Left lung (tissue), 10 donors: ENCODE measurements around the gene MTHFSD. TPM values are rescaled to one million over a fixed set of nuclear protein-coding genes. Genes with fewer than 3 reads are reported as not detected.

Experiments
- ATAC-seq: fragments of 200-7000 bp; cut with Tn5 transposase; one replicate; pipeline ENCODE4 v1.9.1; 2020; ENCODE audit warnings: moderate library complexity
- DNase-seq, 4 donors: peaks; one replicate each; pipeline ENCODE4 v3.0.0-alpha.2; 2013 to 2020
- H3K27ac ChIP-seq, 2 donors: fragments of 200-600 bp; sonication (generic) in 1 of 2; one replicate each; pipeline versions ENCODE4 v1.5.0 to v1.8.0; 2020 to 2021
- H3K27me3 ChIP-seq, 2 donors: fragments of 200-600 bp; sonication (generic) in 1 of 2; one replicate each; pipeline versions ENCODE4 v1.5.0 to v1.8.0; 2020 to 2021
- H3K36me3 ChIP-seq, 2 donors: fragments of 200-600 bp; sonication (generic) in 1 of 2; one replicate each; pipeline versions ENCODE4 v1.5.0 to v1.8.0; 2020 to 2021
- H3K4me1 ChIP-seq, 2 donors: fragments of 200-600 bp; one replicate each; pipeline ENCODE4 v1.8.0; 2021
- H3K4me3 ChIP-seq, 2 donors: fragments of 200-600 bp; sonication (generic) in 1 of 2; one replicate each; pipeline versions ENCODE4 v1.5.0 to v1.8.0; 2020 to 2021; ENCODE audit warnings: mild to moderate bottlenecking in 1 of 2
- H3K9me3 ChIP-seq, 2 donors: fragments of 200-600 bp; sonication (generic) in 1 of 2; one replicate each; pipeline versions ENCODE4 v1.5.0 to v1.8.0; 2020 to 2021
- CTCF ChIP-seq, 2 donors: fragments of 200-600 bp; sonication (generic) in 1 of 2; IDR thresholded peaks; one replicate each; pipeline versions ENCODE4 v1.5.0 to v1.8.0; 2021; ENCODE audit warnings: antibody characterized with exemption in 2 of 2
- intact Hi-C, 2 donors: fragments of 100-400 bp; cut with DNase I; formaldehyde crosslinking; loops; one replicate each; pipeline versions ENCODE4 v1.11.2 to v1.14.2; 2022
- polyA plus RNA-seq, 6 donors: library from polyadenylated mRNA; unstranded; fragments of 120-200 nt; gene quantifications; one replicate each; pipeline ENCODE4 v1.2.1, GENCODE V29; 2013; ENCODE audit not compliant: insufficient read length in 6 of 6
- total RNA-seq, 2 donors: library from RNA; stranded (reverse); fragmentation: NEBNext Ultra II Directional; extraction: Animal tissue kit (Norgen Biotek cat#: 25700); gene quantifications; one replicate each; pipeline ENCODE4 v1.2.1, GENCODE V29; 2021
- donor health status: DM: no; HTN: yes; CAD: no.
- donor health status: DM: no; HTN: no; CAD: no.

The MTHFSD gene
- total and polyA plus RNA-seq, 8 donors = 19.7 to 32.5 (median 28.5) TPM

- Histone ChIP-seq H3K4me1 (peaks cover 5 to 10% of the 10 kb centered on the region in 2 donors), H3K9me3 (no peaks in the 10 kb centered on the region), H3K36me3 (peaks cover 0 to 66% of the 10 kb centered on the region in 2 donors), H3K27me3 (no peaks in the 10 kb centered on the region), H3K27ac (no peak overlapping the region), H3K4me3 (no peak overlapping the region)
- ATAC-seq (no peak), DNase-seq (peak in 1 of 4 donors; percentile 43)
- intact Hi-C loops = no loop called here
- no peak for TF ChIP-seq CTCF (IDR thresholded peaks at IDR 0.05)
Observed at GRCh38 chr16:86549893-86550190, 5.2 kb downstream of the MTHFSD start.

DNA sequence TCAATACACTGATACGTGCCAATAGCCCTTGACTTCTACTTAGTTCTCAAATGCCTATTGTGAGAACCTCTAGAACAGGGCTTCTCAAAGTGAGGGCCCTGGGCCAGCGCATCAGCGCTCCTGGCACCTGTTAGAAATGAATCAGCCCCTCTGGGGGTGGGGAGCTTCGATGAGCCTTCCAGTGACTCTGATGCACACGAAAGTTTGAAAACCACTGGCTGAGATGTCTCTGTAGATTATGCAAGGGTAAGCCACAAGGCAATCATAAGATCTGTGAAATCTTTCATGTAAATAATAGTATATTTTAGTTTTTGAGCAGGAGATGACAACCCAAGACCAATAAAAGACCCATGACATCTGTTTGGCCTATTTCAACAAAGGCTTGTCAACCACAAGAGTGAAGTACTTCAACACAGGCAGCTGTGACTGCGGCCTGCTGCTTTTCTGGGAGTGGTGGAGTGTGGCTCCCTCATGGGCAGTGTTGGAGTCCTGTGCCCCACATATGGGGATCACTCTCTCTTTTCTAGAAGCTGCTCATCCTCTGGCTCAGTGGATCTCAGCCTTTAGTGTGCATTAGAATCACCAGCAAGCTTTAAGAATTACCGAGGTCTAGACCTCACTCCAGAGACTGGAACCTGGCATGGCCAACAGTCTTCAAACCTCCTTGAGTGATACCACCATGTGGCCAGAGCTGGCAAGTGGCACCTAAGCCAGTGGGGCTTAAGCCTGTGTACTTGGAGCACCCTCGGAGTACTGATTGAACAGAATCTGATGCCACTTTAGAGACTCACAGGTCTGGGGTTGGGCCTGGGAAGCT is 5.8 kb downstream of the MTHFSD start:
- H3K27ac ChIP-seq = no peak overlapping the region
- no peak for TF ChIP-seq CTCF (IDR thresholded peaks at IDR 0.05)
- H3K36me3 ChIP-seq = peaks cover 0 to 70% of the 10 kb centered on the region in 2 donors
- peaks cover 3 to 7% of the 10 kb centered on the region in 2 donors for H3K4me1 ChIP-seq
- H3K27me3 ChIP-seq = no peaks in the 10 kb centered on the region
- DNase-seq = peak in 1 of 4 donors; percentile 24
- no peak for ATAC-seq
- H3K4me3 ChIP-seq = no peak overlapping the region
- intact Hi-C loops = no loop called here
- H3K9me3 ChIP-seq = no peaks in the 10 kb centered on the region

DNA sequence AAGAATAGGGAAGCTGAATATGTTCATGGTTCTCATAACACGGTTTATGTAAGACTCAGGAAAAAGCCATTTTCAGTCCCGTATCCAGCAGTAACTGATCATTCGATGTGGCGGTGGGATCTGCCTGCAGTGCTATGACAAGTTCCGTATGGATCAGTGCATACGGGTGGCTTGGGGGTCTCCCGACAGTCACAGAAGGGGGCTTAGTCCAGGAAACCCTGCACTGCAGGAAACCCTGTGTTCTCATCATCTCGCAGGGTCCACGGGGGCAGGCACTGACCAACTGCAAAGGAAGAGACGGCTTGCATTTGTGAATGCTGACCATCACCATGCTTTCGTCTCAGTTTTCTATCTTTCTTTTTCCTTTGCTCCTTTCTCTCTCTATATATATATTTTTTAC is 7.7 kb downstream of the MTHFSD start:
- Histone ChIP-seq H3K4me1 (no peaks in the 10 kb centered on the region), H3K4me3 (no peak overlapping the region), H3K36me3 (peaks cover 0 to 83% of the 10 kb centered on the region in 2 donors), H3K27me3 (no peaks in the 10 kb centered on the region), H3K9me3 (no peaks in the 10 kb centered on the region), H3K27ac (no peak overlapping the region)
- no peak for TF ChIP-seq CTCF (IDR thresholded peaks at IDR 0.05)
- intact Hi-C loops = no loop called here
- DNase-seq = peak in 1 of 4 donors; percentile 28
- ATAC-seq = no peak

GRCh38 chr16:86546638-86547013 is 8.4 kb downstream of the MTHFSD start:
- Histone ChIP-seq H3K27ac (no peak overlapping the region), H3K27me3 (no peaks in the 10 kb centered on the region), H3K9me3 (no peaks in the 10 kb centered on the region), H3K4me3 (no peak overlapping the region), H3K4me1 (no peaks in the 10 kb centered on the region), H3K36me3 (peaks cover 0 to 86% of the 10 kb centered on the region in 2 donors)
- DNase-seq = peak in 1 of 4 donors; percentile 18
- intact Hi-C loops = no loop called here
- TF ChIP-seq CTCF (IDR thresholded peaks at IDR 0.05) = no peak
- no peak for ATAC-seq

- H3K27ac ChIP-seq = no peak overlapping the region
- H3K36me3 ChIP-seq = peaks cover 0 to 88% of the 10 kb centered on the region in 2 donors
- no peak overlapping the region for H3K4me3 ChIP-seq
- TF ChIP-seq CTCF (IDR thresholded peaks at IDR 0.05) = no peak
- no peaks in the 10 kb centered on the region for H3K27me3 ChIP-seq
- intact Hi-C loops = no loop called here
- no peaks in the 10 kb centered on the region for H3K4me1 ChIP-seq
- peak in 1 of 4 donors; percentile 28 for DNase-seq
- H3K9me3 ChIP-seq = no peaks in the 10 kb centered on the region
- ATAC-seq = no peak
Observed at GRCh38 chr16:86545954-86546637, 8.9 kb downstream of the MTHFSD start.
